ENCODE results near the gene PILRB.
"Not testable (repeated sequence)": the region's sequence is repeated elsewhere in the genome, so short reads cannot be mapped to it uniquely, and the experiment has no call there.

The PILRB gene

GRCh38 chr7:100358027-100358856 lies at the start of gene PILRB:
Gene PILRB, plus strand, starts transcription at chr7:100358117. Its CDS starts 186 bp downstream, at chr7:100358303.
- no peak within 1 kb of the TSS for H3K27ac ChIP-seq (ENCODE audit: low read depth, low read length)
- H3K27me3 ChIP-seq (ENCODE audit: control insufficient read depth, low read length): no peaks in the 10 kb centered on the region
- H3K4me2 ChIP-seq (ENCODE audit: low read length): no peak within 1 kb of the TSS
- H4K20me1 ChIP-seq (ENCODE audit: control insufficient read depth, insufficient read depth, low read depth, low read length): no peaks in the 10 kb centered on the region
- no peak within 1 kb of the TSS for H3K4me3 ChIP-seq (ENCODE audit: low read length)
- peaks cover 9% of the 10 kb centered on the region for H3F3A ChIP-seq (ENCODE audit: control insufficient read depth, insufficient read depth)
- no peaks in the 10 kb centered on the region for H3K9me2 ChIP-seq (replicated peaks; ENCODE audit: control insufficient read depth, low read length)
- TF ChIP-seq CTCF (IDR thresholded peaks at IDR 0.05; ENCODE audit: low read depth, low read length, poor library complexity, severe bottlenecking): peak; percentile 50
- TF ChIP-seq EZH2phosphoT487 (IDR thresholded peaks at IDR 0.05; ENCODE audit: borderline replicate concordance, low read length): no peak
- peaks cover 13% of the 10 kb centered on the region for H3K4me1 ChIP-seq (ENCODE audit: control insufficient read depth, low read length)
- no peaks in the 10 kb centered on the region for H3K79me2 ChIP-seq (ENCODE audit: control insufficient read depth, low read length)
- H3K36me3 ChIP-seq (ENCODE audit: control insufficient read depth, low read length): peaks cover 97% of the 10 kb centered on the region
- H3K9me3 ChIP-seq (ENCODE audit: control insufficient read depth, insufficient read depth, low read length): no peaks in the 10 kb centered on the region

- H3K9me3 ChIP-seq (ENCODE audit: control insufficient read depth, insufficient read depth, low read length); H3K27me3 ChIP-seq (ENCODE audit: control insufficient read depth, low read length); H3K79me2 ChIP-seq (ENCODE audit: control insufficient read depth, low read length); H3K9me2 ChIP-seq (replicated peaks; ENCODE audit: control insufficient read depth, low read length); H3K4me3 ChIP-seq (ENCODE audit: low read length); H3K36me3 ChIP-seq (ENCODE audit: control insufficient read depth, low read length): not testable (repeated sequence)
- H3F3A ChIP-seq (ENCODE audit: control insufficient read depth, insufficient read depth): peaks cover 15% of the 10 kb centered on the region
- peaks cover 15% of the 10 kb centered on the region for H3K4me1 ChIP-seq (ENCODE audit: control insufficient read depth, low read length)
- H3K27ac ChIP-seq (ENCODE audit: low read depth, low read length): 0 out of 2 replicates have a peak overlapping the region, but pooled peaks have one; percentile 30
- H3K4me2 ChIP-seq (ENCODE audit: low read length): peak overlapping the region; percentile 40
- peaks cover 12% of the 10 kb centered on the region for H4K20me1 ChIP-seq (ENCODE audit: control insufficient read depth, insufficient read depth, low read depth, low read length)
Observed at GRCh38 chr7:100318329-100318728, 39.6 kb upstream of the PILRB start.

GRCh38 chr7:100321648-100322047 lies 36.3 kb upstream of the PILRB start:
- H3K27me3 ChIP-seq (ENCODE audit: control insufficient read depth, low read length); H3K9me3 ChIP-seq (ENCODE audit: control insufficient read depth, insufficient read depth, low read length); H3K4me2 ChIP-seq (ENCODE audit: low read length); H3K79me2 ChIP-seq (ENCODE audit: control insufficient read depth, low read length); H3K27ac ChIP-seq (ENCODE audit: low read depth, low read length); H3K4me3 ChIP-seq (ENCODE audit: low read length); H3K9me2 ChIP-seq (replicated peaks; ENCODE audit: control insufficient read depth, low read length): not testable (repeated sequence)
- Histone ChIP-seq H4K20me1 (ENCODE audit: control insufficient read depth, insufficient read depth, low read depth, low read length) (peaks cover 12% of the 10 kb centered on the region), H3K4me1 (ENCODE audit: control insufficient read depth, low read length) (peaks cover 15% of the 10 kb centered on the region), H3F3A (ENCODE audit: control insufficient read depth, insufficient read depth) (peaks cover 15% of the 10 kb centered on the region), H3K36me3 (ENCODE audit: control insufficient read depth, low read length) (peaks cover 11% of the 10 kb centered on the region)

- Histone ChIP-seq H3K36me3 (ENCODE audit: control insufficient read depth, low read length) (peaks cover 21% of the 10 kb centered on the region), H3K4me3 (ENCODE audit: low read length) (peak overlapping the region; percentile 34; the same call in 1 of the 2 replicates)
- H3K27ac ChIP-seq (ENCODE audit: low read depth, low read length); H3K27me3 ChIP-seq (ENCODE audit: control insufficient read depth, low read length); H3F3A ChIP-seq (ENCODE audit: control insufficient read depth, insufficient read depth); H3K4me2 ChIP-seq (ENCODE audit: low read length); H4K20me1 ChIP-seq (ENCODE audit: control insufficient read depth, insufficient read depth, low read depth, low read length); H3K4me1 ChIP-seq (ENCODE audit: control insufficient read depth, low read length); H3K9me3 ChIP-seq (ENCODE audit: control insufficient read depth, insufficient read depth, low read length); H3K9me2 ChIP-seq (replicated peaks; ENCODE audit: control insufficient read depth, low read length); H3K79me2 ChIP-seq (ENCODE audit: control insufficient read depth, low read length): not testable (repeated sequence)
Observed at GRCh38 chr7:100324194-100324593, 33.7 kb upstream of the PILRB start.

- H3K79me2 ChIP-seq (ENCODE audit: control insufficient read depth, low read length); H3K4me1 ChIP-seq (ENCODE audit: control insufficient read depth, low read length); H3K27me3 ChIP-seq (ENCODE audit: control insufficient read depth, low read length); H3K9me3 ChIP-seq (ENCODE audit: control insufficient read depth, insufficient read depth, low read length); H3K27ac ChIP-seq (ENCODE audit: low read depth, low read length); H3K4me2 ChIP-seq (ENCODE audit: low read length); H3F3A ChIP-seq (ENCODE audit: control insufficient read depth, insufficient read depth); H3K4me3 ChIP-seq (ENCODE audit: low read length); H3K9me2 ChIP-seq (replicated peaks; ENCODE audit: control insufficient read depth, low read length); H4K20me1 ChIP-seq (ENCODE audit: control insufficient read depth, insufficient read depth, low read depth, low read length): not testable (repeated sequence)
- peaks cover 22% of the 10 kb centered on the region for H3K36me3 ChIP-seq (ENCODE audit: control insufficient read depth, low read length)
Observed at GRCh38 chr7:100325671-100326070, 32.2 kb upstream of the PILRB start.

GRCh38 chr7:100326914-100327313 lies 31.0 kb upstream of the PILRB start:
- H3K4me3 ChIP-seq (ENCODE audit: low read length); H3K9me2 ChIP-seq (replicated peaks; ENCODE audit: control insufficient read depth, low read length); H3F3A ChIP-seq (ENCODE audit: control insufficient read depth, insufficient read depth); H3K4me2 ChIP-seq (ENCODE audit: low read length); H3K27ac ChIP-seq (ENCODE audit: low read depth, low read length); H3K9me3 ChIP-seq (ENCODE audit: control insufficient read depth, insufficient read depth, low read length); H3K79me2 ChIP-seq (ENCODE audit: control insufficient read depth, low read length); H3K4me1 ChIP-seq (ENCODE audit: control insufficient read depth, low read length); H3K27me3 ChIP-seq (ENCODE audit: control insufficient read depth, low read length); H4K20me1 ChIP-seq (ENCODE audit: control insufficient read depth, insufficient read depth, low read depth, low read length): not testable (repeated sequence)
- H3K36me3 ChIP-seq (ENCODE audit: control insufficient read depth, low read length): peaks cover 22% of the 10 kb centered on the region

- Histone ChIP-seq H3K79me2 (ENCODE audit: control insufficient read depth, low read length) (peaks cover 50% of the 10 kb centered on the region), H3K27ac (ENCODE audit: low read depth, low read length) (peak overlapping the region; percentile 78), H3K4me1 (ENCODE audit: control insufficient read depth, low read length) (peaks cover 25% of the 10 kb centered on the region), H3K4me3 (ENCODE audit: low read length) (peak overlapping the region; percentile 98), H3K36me3 (ENCODE audit: control insufficient read depth, low read length) (peaks cover 35% of the 10 kb centered on the region), H3K4me2 (ENCODE audit: low read length) (peak overlapping the region; percentile 78)
- not testable (repeated sequence) for H4K20me1 ChIP-seq (ENCODE audit: control insufficient read depth, insufficient read depth, low read depth, low read length); H3K9me2 ChIP-seq (replicated peaks; ENCODE audit: control insufficient read depth, low read length); H3F3A ChIP-seq (ENCODE audit: control insufficient read depth, insufficient read depth); H3K27me3 ChIP-seq (ENCODE audit: control insufficient read depth, low read length); H3K9me3 ChIP-seq (ENCODE audit: control insufficient read depth, insufficient read depth, low read length)
Observed at GRCh38 chr7:100335566-100336466, 22.1 kb upstream of the PILRB start.
